Measurements from ENCODE around the gene NUDT14. TPM values are rescaled to one million over a fixed set of nuclear protein-coding genes. Genes with fewer than 3 reads are reported as not detected.

Gene NUDT14
- total RNA-seq, 3 donors from 2014 or later, result 26.9 to 46.7 (median 37.9) TPM

DNA sequence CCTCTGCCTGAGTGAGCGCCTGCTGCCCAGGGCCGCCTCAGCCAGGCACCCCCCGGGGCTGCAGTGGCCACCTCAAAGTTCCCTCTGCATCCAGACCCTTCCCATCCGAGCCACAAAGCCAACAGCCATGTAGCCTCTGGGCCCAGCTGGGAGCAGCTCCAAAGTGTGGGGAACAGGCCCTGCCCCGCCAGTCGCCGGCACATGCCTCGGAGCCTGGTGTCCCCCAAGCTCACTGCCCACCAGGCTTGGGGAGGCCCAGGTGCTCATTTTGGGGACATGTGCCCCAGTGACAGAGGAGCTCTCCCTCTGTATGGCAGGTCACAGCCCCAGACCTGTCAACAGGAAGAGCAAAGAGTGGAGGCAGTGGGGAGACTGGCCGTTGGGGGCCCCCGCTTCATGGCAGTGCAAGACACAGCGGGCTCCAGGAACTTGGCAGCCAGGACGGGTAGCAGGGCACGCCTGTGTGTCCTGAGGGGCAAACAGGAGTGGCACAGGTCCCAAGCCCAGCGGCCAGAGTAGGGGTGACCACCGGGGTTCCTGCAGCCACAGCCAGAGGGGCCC is 42.5 kb downstream of the NUDT14 start:
- Histone ChIP-seq H3K9me3 (peaks cover 14% of the 10 kb centered on the region), H3K4me3 (no peak overlapping the region), H3K4me1 (ENCODE audit: low read depth) (no peaks in the 10 kb centered on the region), H3K36me3 (ENCODE audit: low read depth) (no peaks in the 10 kb centered on the region)
- TF ChIP-seq, protein P1, sequence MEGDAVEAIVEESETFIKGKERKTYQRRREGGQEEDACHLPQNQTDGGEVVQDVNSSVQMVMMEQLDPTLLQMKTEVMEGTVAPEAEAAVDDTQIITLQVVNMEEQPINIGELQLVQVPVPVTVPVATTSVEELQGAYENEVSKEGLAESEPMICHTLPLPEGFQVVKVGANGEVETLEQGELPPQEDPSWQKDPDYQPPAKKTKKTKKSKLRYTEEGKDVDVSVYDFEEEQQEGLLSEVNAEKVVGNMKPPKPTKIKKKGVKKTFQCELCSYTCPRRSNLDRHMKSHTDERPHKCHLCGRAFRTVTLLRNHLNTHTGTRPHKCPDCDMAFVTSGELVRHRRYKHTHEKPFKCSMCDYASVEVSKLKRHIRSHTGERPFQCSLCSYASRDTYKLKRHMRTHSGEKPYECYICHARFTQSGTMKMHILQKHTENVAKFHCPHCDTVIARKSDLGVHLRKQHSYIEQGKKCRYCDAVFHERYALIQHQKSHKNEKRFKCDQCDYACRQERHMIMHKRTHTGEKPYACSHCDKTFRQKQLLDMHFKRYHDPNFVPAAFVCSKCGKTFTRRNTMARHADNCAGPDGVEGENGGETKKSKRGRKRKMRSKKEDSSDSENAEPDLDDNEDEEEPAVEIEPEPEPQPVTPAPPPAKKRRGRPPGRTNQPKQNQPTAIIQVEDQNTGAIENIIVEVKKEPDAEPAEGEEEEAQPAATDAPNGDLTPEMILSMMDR (IDR thresholded peaks at IDR 0.05), result no peak
- DNase-seq, result peak in 1 of 3 donors; percentile 26
- ATAC-seq, result no peak
- intact Hi-C loops (cut with DNase I, micrococcal nuclease), result no loop called here

DNA sequence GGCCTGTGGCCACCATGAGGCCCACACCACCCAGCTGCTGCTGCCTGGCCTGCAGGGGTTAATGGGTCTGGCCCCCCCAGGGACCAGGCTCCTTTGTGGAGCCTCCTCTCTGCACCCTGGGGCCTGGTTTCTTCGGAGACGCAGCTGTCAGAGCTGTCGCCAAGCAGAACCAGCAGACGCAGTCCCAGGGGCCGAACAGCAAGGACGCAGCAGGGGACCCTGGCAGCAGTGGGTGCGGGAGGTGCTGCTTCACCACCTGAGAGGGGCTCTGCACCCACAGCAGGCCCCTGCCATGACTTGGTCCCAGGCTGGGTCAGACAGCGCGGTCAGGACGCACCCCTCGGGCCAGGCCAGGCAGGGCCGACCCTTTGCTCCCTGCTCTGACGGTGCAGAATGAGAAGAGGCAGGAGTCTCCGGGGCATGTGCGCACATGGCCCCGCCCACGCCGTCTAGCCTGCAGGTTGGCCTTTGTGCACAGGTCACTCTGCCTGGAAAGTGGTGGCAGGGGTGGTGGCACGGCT is 43.0 kb downstream of the NUDT14 start:
- DNase-seq (peak in 1 of 3 donors; percentile 39), ATAC-seq (no peak)
- Histone ChIP-seq H3K4me3 (no peak overlapping the region), H3K36me3 (ENCODE audit: low read depth) (no peaks in the 10 kb centered on the region), H3K4me1 (ENCODE audit: low read depth) (no peaks in the 10 kb centered on the region), H3K9me3 (peaks cover 14% of the 10 kb centered on the region)
- TF ChIP-seq, protein P1 (IDR thresholded peaks at IDR 0.05), result no peak
- intact Hi-C loops (cut with DNase I, micrococcal nuclease), result no loop called here

DNA sequence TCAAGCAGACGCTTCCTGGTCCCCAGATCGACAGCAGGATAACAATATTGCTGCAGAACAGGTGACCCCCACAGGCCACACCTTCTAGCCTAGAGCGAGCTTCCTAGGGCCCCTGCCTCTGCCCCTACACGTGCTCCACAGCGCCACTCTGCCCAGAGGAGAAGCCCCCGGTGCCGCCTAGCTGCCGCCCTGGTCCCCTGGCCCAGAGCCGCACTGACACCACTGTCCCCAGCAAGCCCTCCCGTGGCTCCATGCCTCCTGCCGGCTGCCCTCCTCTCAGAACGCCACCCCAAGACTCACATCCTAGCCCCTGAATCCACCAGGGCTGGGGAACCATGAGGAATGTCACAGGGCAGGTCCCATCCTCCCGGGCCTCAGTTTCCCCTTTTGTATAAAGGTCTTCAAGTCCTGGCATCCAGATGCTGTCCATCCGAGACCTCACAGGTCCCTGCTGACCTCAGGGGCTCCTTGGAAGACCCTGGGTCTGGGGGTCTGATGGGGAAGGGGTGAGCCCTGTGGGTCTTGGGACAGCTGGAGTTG is 43.6 kb downstream of the NUDT14 start:
- ATAC-seq (no peak), DNase-seq (peak in 1 of 3 donors; percentile 27)
- Histone ChIP-seq H3K9me3 (peaks cover 14% of the 10 kb centered on the region), H3K36me3 (ENCODE audit: low read depth) (no peaks in the 10 kb centered on the region), H3K4me1 (ENCODE audit: low read depth) (no peaks in the 10 kb centered on the region), H3K4me3 (no peak overlapping the region)
- intact Hi-C loops (cut with DNase I, micrococcal nuclease), result no loop called here
- TF ChIP-seq, protein P1 (IDR thresholded peaks at IDR 0.05), result no peak

DNA sequence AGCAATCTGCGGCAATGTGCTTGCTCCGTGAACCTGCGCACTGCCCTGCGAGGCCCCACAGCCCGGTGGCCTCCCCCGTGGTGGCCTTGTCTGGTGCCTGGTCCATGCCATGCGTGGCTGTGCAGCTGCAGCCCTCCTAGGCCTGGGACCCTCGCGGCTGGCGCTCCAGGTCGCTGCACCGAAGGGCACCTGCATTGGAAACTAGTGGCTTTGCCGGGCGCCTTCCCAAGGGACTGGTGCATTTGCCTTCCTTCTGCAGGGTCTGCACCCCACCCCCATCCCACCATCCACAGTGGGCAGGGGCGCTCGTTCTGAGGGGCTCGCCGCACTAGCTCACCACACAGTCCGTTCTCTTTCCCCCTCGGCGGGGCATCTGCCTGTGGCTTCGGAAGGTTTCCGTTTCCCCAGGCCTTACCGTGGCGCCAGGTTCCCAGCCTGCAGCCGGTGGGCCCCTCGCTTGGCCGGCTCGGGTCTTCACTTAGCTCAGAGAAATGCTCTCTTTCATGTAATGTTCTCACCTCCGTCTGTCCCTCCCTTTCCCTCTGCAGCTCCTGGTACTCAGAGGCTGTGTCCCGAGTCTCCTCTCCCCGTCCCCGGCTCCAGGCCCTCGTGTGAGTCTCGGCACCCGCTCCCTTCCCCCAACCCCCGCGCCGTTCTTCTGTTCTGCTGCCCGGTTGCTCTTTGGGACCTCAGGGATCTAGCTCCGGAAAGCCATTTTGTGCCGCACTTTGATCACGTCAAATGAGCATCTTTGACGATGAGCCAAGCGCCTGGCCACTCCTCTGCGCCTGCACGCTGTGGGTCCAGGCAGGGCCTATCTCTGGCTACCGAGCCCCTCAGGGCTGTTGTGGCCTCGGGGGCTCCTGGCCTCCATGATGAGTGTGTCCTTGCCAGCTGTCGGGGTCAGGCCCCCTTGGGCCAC is 44.5 kb downstream of the NUDT14 start:
- intact Hi-C loops (cut with DNase I, micrococcal nuclease), result no loop called here
- Histone ChIP-seq H3K9me3 (peaks cover 17% of the 10 kb centered on the region), H3K4me1 (ENCODE audit: low read depth) (no peaks in the 10 kb centered on the region), H3K4me3 (no peak overlapping the region), H3K36me3 (ENCODE audit: low read depth) (no peaks in the 10 kb centered on the region)
- DNase-seq (peak in 2 of 3 donors; percentile 21 to 36), ATAC-seq (no peak)
- TF ChIP-seq, protein P1 (IDR thresholded peaks at IDR 0.05), result no peak

DNA sequence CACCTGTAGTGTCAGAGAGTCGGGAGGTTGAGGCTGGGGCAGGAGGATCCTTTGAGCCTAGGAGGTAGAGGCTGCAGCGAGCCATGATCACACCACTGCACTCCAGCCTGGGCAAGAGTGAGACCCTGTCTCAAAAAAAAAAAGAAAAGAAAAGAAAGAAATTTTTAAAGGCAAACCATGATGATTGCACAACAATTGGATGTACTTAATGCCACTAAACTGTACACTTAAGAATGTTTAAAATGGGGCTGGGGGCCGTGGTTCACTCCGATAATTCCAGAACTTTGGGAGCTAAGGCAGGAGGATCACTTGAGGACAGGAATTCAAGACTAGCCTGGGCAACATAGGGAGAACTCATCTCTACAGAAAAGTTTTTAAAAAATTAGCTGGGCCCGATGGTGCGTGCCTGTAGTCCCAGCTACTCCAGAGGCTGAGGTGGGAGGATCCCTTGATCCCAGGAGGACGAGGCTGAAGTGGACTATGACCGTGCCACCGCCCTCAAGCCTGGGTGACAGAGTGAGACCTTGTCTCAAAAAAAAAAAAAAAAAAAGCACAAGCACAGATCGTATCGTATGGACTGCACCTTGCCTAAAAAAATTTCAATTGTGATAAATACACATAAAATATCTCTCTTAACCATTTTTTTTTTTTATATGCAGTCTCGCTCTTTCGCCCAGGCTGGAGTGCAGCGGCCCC is 45.3 kb downstream of the NUDT14 start:
- ATAC-seq, result peak; percentile 44

More for the DNA sequence above, 45.3 kb downstream of the NUDT14 start:
- TF ChIP-seq, protein P1 (IDR thresholded peaks at IDR 0.05), result no peak
- H3K4me1 ChIP-seq (ENCODE audit: low read depth), result no peaks in the 10 kb centered on the region
- peak in 2 of 3 donors; percentile 14 to 44 for DNase-seq
- no peak overlapping the region for H3K4me3 ChIP-seq
- peaks cover 22% of the 10 kb centered on the region for H3K9me3 ChIP-seq
- intact Hi-C loops (cut with DNase I, micrococcal nuclease), result no loop called here
- no peaks in the 10 kb centered on the region for H3K36me3 ChIP-seq (ENCODE audit: low read depth)
